HUES48 (cell line): ENCODE measurements around the gene ATG7.

Source experiments
- H3K27ac ChIP-seq: one replicate; pipeline ENCODE4 v1.7.0; 2013; ENCODE audit warnings: low read depth, low read length, inconsistent platforms
- H3K27me3 ChIP-seq: 2 replicates; pipeline ENCODE4 v1.6.1; 2013; ENCODE audit warnings: mild to moderate bottlenecking, low read length; ENCODE audit not compliant: control insufficient read depth, insufficient read depth
- H3K36me3 ChIP-seq: 2 replicates; pipeline ENCODE4 v1.6.1; 2013; ENCODE audit warnings: low read length; ENCODE audit not compliant: control insufficient read depth, insufficient read depth
- H3K4me1 ChIP-seq: 2 replicates; pipeline ENCODE4 v1.6.1; 2013; ENCODE audit warnings: mild to moderate bottlenecking, low read length; ENCODE audit not compliant: control insufficient read depth, insufficient read depth
- H3K4me3 ChIP-seq: 2 replicates; pipeline ENCODE4 v1.5.1; 2013; ENCODE audit warnings: mild to moderate bottlenecking, low read depth, low read length
- H3K9ac ChIP-seq: 2 replicates; pipeline ENCODE4 v1.6.1; 2013; ENCODE audit warnings: mild to moderate bottlenecking, low read depth, low read length, moderate library complexity
- H3K9me3 ChIP-seq: 2 replicates; pipeline ENCODE4 v1.6.1; 2013; ENCODE audit warnings: low read length; ENCODE audit not compliant: control insufficient read depth, insufficient read depth

The ATG7 gene

GRCh38 chr3:11379238-11379823, 107.1 kb downstream of the ATG7 start:
- Histone ChIP-seq H3K36me3 (no peaks in the 10 kb centered on the region), H3K27me3 (no peaks in the 10 kb centered on the region), H3K4me1 (peaks cover 16% of the 10 kb centered on the region), H3K27ac (no peak overlapping the region), H3K9ac (no peak overlapping the region), H3K9me3 (no peaks in the 10 kb centered on the region), H3K4me3 (no peak overlapping the region)

GRCh38 chr3:11379824-11380701, 107.9 kb downstream of the ATG7 start:
- peaks cover 16% of the 10 kb centered on the region for H3K4me1 ChIP-seq
- no peak overlapping the region for H3K9ac ChIP-seq
- H3K9me3 ChIP-seq, result no peaks in the 10 kb centered on the region
- H3K4me3 ChIP-seq, result no peak overlapping the region
- no peaks in the 10 kb centered on the region for H3K27me3 ChIP-seq
- H3K36me3 ChIP-seq, result no peaks in the 10 kb centered on the region
- H3K27ac ChIP-seq, result peak overlapping the region; percentile 40

GRCh38 chr3:11381141-11381540, 108.9 kb downstream of the ATG7 start:
- Histone ChIP-seq H3K9me3 (no peaks in the 10 kb centered on the region), H3K27ac (no peak overlapping the region), H3K4me3 (no peak overlapping the region), H3K27me3 (no peaks in the 10 kb centered on the region), H3K9ac (no peak overlapping the region), H3K4me1 (peaks cover 21% of the 10 kb centered on the region), H3K36me3 (no peaks in the 10 kb centered on the region)

GRCh38 chr3:11381563-11381962, 109.4 kb downstream of the ATG7 start:
- no peak overlapping the region for H3K27ac ChIP-seq
- no peak overlapping the region for H3K9ac ChIP-seq
- no peaks in the 10 kb centered on the region for H3K9me3 ChIP-seq
- peaks cover 21% of the 10 kb centered on the region for H3K4me1 ChIP-seq
- H3K27me3 ChIP-seq, result no peaks in the 10 kb centered on the region
- H3K36me3 ChIP-seq, result no peaks in the 10 kb centered on the region
- H3K4me3 ChIP-seq, result no peak overlapping the region

GRCh38 chr3:11382146-11382745, 110.0 kb downstream of the ATG7 start:
- no peak overlapping the region for H3K9ac ChIP-seq
- no peaks in the 10 kb centered on the region for H3K36me3 ChIP-seq
- no peaks in the 10 kb centered on the region for H3K9me3 ChIP-seq
- H3K4me1 ChIP-seq, result peaks cover 21% of the 10 kb centered on the region
- H3K27ac ChIP-seq, result no peak overlapping the region
- no peaks in the 10 kb centered on the region for H3K27me3 ChIP-seq
- no peak overlapping the region for H3K4me3 ChIP-seq

- H3K9ac ChIP-seq, result no peak overlapping the region
- H3K27ac ChIP-seq, result no peak overlapping the region
- no peaks in the 10 kb centered on the region for H3K9me3 ChIP-seq
- H3K27me3 ChIP-seq, result no peaks in the 10 kb centered on the region
- no peaks in the 10 kb centered on the region for H3K36me3 ChIP-seq
- no peak overlapping the region for H3K4me3 ChIP-seq
- H3K4me1 ChIP-seq, result peaks cover 21% of the 10 kb centered on the region
These were observed 111.9 kb downstream of the ATG7 start for GRCh38 chr3:11384074-11384473.

GRCh38 chr3:11385326-11385725, 113.1 kb downstream of the ATG7 start:
- Histone ChIP-seq H3K4me1 (peaks cover 18% of the 10 kb centered on the region), H3K9ac (no peak overlapping the region), H3K4me3 (no peak overlapping the region), H3K27me3 (no peaks in the 10 kb centered on the region), H3K27ac (no peak overlapping the region), H3K36me3 (no peaks in the 10 kb centered on the region), H3K9me3 (no peaks in the 10 kb centered on the region)

GRCh38 chr3:11385891-11386290, 113.7 kb downstream of the ATG7 start:
- H3K9me3 ChIP-seq, result no peaks in the 10 kb centered on the region
- no peak overlapping the region for H3K4me3 ChIP-seq
- no peaks in the 10 kb centered on the region for H3K36me3 ChIP-seq
- peaks cover 13% of the 10 kb centered on the region; the same call in 1 of the 2 replicates for H3K4me1 ChIP-seq
- H3K9ac ChIP-seq, result no peak overlapping the region
- H3K27me3 ChIP-seq, result no peaks in the 10 kb centered on the region
- H3K27ac ChIP-seq, result no peak overlapping the region

GRCh38 chr3:11386465-11387113, 114.4 kb downstream of the ATG7 start:
- no peak overlapping the region for H3K4me3 ChIP-seq
- H3K36me3 ChIP-seq, result no peaks in the 10 kb centered on the region
- peaks cover 15% of the 10 kb centered on the region; the same call in 1 of the 2 replicates for H3K4me1 ChIP-seq
- no peaks in the 10 kb centered on the region for H3K9me3 ChIP-seq
- H3K27ac ChIP-seq, result no peak overlapping the region
- no peak overlapping the region for H3K9ac ChIP-seq
- no peaks in the 10 kb centered on the region for H3K27me3 ChIP-seq

GRCh38 chr3:11389386-11390268, 117.4 kb downstream of the ATG7 start:
- no peak overlapping the region for H3K9ac ChIP-seq
- H3K4me1 ChIP-seq, result peaks cover 30% of the 10 kb centered on the region
- H3K27me3 ChIP-seq, result no peaks in the 10 kb centered on the region
- H3K9me3 ChIP-seq, result no peaks in the 10 kb centered on the region
- no peaks in the 10 kb centered on the region for H3K36me3 ChIP-seq
- no peak overlapping the region for H3K27ac ChIP-seq
- no peak overlapping the region for H3K4me3 ChIP-seq
